T-helper 22 cell (primary cell): Measurements from ENCODE around the gene FBXO47.
"Not testable (repeated sequence)": the region's sequence is repeated elsewhere in the genome, so short reads cannot be mapped to it uniquely, and the experiment has no call there.

Experiments
- DNase-seq: peaks from one replicate; pipeline ENCODE4 v3.0.0-alpha.2; 2020; ENCODE audit warnings: low read depth

Gene FBXO47

DNA sequence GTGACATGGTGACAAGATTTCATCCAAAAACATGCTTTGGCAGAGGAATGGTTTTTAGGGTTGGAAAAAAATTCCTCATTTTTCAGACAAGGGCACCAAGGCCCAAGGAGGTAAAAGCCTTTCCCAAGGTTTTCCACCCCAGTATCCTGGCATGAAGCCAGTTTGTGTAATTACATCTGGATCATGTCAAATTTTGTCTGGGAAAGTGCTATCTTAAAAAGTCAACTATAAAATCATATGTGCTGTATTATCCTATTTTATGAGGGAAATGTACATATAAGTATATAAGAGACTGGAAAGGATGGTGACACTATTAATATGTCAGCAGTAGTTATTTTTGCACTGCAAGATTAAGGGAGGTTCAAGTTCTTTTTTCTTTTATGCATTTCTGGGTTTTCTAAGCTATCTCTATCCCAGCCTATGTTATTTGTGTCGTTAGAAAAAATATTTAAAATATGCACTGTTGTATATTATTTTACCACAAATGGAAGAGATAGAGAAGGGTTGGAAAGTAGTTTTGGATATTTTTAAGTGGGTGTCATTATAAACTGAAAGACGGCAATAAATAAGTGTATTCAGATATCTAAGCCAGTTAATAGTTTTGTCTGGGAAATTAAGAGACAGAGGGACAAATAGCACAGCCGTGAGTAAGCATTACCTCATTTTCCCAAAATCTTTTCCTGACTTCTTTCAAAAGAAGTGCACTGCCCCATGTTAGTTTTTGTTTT is 13.5 kb upstream of the FBXO47 start:
- no peak for DNase-seq

DNA sequence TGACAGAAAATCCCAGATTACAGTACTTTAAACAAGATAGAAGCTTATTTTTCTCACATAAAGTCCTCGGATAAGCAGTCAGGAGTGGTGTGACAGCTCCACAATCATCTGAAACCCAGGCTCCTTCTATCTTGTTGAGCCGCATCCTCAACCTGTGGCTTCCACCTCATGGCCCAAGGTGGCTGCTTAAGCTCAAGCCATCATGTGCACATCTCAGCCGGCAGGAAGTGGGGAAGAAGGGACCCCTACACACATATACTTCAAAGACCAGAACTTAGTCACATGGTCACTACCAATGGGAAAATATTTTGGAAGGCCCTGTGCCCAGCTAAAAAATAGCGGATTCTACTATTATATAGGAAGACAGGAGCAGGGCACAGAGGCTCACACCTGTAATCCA is 11.0 kb upstream of the FBXO47 start:
- no peak for DNase-seq

DNA sequence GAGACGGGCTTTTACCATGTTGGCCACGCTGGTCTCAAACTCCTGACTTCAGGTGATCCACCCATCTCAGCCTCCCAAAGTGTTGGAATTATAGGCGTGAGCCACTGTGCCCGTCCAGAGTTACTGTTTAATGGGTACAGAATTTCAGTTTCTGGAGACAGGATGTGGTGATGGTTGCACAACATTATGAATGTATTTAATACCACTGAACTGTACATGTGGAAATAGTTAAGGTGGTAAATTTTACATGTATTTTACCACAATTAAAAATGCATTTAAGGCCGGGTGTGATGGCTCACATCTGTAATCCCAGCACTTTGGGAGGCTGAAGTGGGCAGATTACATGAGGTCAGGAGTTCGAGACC is 9.0 kb upstream of the FBXO47 start:
- DNase-seq, result not testable (repeated sequence)

DNA sequence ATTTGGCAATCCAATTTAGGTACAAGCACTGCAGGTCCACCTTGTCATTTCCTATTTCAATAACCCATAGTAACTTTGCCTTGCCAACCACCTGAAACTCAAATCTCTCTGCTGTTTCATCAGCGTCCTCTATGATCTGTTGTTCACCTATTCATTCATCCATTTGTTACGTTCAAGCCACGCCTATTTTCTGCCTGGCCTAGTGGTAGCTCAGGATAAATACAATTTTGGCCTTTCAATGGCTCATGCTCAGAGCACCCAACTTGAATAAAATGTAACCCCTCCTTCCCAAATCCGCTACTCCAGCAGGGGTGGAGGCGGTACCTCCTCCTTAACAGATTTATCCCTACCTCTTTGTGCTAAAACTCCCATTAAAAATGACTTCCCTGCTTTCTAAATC is 3.6 kb upstream of the FBXO47 start:
- no peak for DNase-seq

DNA sequence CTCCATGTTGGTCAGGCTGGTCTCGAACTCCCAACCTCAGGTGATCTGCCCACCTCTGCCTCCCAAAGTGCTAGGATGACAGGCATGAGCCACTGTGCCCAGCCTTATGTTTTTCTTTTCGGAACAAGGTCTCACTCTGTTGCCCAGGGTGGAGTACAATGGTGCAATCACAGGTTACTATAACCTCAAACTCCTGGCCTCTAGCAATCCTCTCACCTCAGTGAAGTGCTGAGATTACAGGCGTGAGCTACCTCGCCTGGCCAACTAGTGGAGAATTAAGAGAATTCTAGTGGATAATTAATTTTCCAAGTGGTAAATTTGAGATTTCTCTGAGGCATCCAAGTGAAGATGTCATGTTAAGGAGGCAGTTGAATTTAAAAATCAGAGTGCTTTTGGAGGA is 2.9 kb upstream of the FBXO47 start:
- no peak for DNase-seq

DNA sequence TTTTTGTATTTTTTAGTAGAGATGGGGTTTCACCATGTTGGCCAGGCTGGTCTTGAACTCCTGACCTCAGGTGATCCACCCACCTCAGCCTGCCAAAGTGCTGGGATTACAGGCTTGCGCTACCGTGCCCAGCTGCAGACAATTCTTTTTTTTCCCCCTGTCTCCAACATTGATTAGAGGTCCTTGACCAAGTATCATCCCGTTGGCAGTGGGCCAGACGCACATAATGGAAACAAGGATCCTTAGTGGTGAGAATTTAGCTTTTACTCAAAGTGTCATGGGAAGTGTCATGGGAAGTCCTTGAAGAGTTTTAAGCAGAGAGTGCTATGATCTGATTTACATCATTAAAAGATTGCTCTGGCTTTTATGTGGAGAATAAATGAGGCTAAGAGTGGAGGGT is 2.1 kb upstream of the FBXO47 start:
- no peak for DNase-seq

DNA sequence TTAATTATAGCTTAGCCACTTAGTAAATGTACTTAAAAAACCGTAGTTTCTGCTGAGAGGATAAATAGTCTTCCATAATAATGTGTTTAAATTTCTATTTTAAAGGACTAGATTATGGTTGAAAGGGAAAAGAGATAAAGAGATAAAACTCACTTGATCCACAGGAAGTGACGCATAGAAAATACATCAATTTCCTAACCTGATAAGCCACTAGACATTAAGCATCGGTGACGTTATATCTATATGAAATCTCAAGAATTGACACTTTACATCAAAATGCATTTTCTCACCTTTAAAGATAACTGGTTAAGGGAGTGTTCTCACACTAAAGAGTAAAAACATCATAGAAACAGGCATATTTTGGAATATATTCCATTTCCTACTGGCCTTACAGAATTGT is 5.8 kb downstream of the FBXO47 start:
- DNase-seq, result no peak

DNA sequence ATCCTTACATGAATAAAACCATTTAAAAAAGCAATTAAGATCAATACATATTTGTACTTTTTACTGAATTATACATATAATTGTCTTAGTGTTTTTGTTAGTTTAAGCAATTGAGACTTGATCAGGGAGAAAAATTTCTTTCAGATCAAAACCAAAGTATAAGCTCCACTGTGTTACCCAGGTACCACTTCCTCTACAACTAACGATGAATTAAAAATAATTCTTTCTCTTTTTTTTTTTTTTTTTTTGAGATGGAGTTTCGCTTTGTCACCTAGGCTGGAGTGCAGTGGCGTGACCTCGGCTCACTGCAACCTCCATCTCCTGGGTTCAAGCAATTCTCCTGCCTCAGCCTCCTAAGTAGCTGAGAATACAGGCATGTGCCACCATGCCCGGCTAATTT is 6.8 kb downstream of the FBXO47 start:
- no peak for DNase-seq

DNA sequence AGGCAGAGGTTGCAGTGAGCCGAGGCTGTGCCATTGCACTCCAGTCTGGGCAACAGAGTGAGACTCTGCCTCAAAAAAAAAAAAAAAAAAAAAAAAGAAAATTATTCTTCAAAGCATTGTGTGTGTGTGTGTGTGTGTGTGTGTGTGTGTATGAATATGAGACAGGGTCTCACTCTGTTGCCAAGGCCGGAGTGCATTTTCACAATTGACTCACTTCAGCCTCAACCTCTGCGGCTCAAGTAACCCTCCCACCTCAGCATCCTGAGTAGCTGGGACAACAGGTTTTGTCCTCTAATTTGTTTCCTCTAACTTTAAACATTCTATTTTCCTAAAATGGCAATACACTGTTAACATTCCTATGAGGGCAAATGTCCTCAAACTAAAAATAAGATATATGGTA is 7.7 kb downstream of the FBXO47 start:
- no peak for DNase-seq

DNA sequence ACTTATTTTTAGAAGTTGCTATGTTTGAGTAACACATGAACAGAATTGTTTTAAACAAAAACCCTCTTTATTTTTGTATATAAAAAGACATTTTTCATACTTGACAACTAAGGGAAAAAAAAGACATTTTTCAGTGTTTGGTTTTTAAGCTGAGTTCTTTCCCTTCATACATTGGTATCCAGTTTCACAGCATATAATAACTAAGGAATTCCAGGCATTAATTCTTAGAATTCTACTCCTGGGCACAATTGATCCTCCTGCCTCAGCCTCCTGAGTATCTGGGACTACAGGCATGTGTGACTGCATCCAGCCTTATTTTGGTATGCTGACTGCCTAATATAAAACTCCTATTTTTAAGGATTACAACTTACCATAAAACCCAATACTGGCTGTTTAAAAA is 8.4 kb downstream of the FBXO47 start:
- no peak for DNase-seq

DNA sequence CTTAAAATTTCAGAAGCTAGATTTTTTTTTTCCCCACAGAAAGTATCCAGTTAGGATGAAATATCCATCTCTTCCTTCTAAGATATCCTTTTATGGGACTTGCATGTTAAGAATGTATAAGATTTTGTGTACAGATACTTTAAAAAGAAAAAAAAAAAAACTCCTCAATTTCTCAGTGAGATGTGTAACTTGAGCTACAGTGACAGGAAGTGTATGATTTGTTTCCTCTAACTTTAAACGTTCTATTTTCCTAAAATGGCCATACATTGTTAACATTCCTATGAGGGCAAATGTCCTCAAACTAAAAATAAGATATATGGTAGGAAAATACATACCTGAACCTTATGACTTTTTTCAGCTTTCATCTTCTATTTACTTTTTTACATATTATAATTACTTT is 8.9 kb downstream of the FBXO47 start:
- DNase-seq, result no peak

DNA sequence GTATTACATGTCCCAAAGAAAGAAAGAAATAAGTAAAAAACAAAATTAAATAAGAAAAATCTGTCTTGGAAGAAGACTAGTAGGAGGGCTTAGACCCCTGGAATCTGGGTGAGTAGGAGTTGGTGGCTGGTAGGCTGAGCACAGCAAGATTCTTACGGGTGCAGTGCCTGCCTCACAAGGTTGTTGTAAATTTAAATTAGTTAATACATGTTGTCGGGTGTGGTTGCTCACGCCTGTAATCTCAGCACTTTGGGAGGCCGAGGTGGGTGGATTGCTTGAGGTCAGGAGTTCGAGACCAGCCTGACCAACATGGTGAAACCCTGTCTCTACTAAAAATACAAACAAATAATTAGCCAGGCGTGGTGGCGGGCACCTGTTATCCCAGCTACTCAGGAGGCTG is 13.4 kb downstream of the FBXO47 start:
- DNase-seq, result not testable (repeated sequence)

DNA sequence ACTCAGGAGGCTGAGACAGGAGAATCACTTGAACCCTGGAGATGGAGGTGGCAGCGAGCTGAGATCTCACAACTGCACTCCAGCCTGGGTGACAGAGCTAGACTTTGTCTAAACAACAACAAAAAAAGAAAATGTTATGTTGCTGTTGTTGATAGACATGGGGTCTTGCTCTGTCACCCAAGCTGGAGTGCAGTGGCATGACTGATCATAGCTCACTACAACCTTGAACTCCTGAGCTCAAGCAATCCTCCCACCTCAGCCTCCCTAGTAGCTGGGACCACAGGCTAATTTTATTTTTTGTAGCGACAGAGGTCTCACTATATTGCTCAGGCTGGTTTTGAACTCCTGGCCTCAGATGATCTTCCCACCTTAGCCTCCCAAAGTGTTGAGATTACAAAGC is 20.0 kb downstream of the FBXO47 start:
- no peak for DNase-seq

DNA sequence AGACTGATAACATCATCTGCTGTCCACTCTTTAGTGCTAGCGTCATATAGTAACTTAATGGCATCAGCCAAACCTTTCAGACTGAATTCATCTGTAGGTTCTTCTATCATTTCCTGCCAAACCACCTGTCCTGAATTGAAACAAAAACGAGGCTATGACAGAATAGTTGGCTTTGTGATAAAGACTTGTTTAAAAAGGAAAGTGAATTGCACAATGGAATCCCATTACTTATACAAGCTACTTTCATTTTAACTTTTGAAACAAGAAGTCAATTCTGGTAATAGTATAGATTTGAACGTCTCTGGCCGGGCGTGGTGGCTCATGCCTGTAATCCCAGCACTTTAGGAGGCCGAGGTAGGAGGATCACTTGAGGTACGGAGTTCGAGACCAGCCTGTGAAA is 23.6 kb downstream of the FBXO47 start:
- DNase-seq, result no peak

DNA sequence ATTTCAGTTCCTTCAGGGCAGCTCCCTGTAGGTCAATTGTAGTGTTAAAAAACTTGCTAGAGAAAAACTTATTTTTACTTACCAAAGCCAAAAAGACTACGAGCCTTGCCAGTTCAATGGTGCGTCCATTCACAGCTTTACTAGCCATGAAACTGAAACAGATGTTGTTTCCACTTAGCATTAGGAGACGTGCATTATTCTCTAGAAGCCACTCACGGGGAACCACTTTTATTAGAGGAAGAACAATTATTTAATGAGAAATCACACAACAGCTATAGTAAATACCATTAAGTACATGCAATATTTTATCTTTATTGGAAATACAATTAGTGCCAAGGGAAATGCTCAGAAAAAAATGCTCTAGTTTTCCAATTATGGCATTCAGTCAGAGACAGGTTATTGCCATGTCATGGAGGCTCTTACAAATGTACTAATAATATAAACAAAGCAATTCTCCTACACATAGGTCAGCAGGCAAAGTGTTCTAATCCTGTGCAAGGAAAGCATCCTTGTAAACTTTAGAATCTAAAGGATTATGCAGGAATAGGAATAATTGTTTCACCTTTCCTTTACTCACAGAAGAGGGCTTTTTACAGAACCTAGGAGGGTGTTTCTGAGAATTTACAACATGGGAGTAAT is 24.4 kb downstream of the FBXO47 start:
- DNase-seq, result no peak

DNA sequence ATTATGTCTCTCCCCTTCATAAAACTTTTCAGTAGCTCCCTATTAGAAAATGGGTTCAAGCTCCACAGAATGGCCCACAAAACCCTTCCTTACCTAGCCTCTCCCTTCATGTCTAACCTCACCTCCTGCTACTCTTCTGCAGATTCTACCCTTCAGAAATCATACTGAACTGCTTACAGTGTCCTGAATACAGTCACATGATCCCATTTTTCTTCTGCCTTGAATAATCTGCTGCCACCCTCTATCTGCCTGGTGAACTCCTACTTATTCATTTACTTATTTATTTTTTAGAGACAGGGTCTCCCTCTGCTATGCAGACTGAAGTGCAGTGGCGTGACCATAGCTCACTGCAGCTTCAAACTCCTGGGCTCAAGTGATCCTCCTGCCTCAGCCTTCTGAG is 26.8 kb downstream of the FBXO47 start:
- DNase-seq, result no peak

DNA sequence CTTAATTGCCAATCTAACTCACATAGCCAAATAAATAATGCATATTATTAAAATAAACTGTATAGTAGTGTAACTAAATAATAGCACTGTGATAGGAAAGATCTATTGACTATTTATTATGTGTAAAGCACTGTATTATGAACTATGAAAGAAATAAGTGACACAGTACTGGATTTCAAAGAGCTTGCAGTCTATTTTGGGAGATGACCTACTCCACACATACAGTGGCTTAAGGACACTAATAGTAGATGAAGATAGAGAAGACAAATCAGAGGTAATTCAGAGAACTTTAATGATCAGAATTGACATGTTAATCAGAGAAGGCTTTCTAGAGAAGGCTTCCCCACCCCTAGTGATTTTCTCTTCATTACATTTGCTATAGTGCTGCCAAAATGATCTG is 27.2 kb downstream of the FBXO47 start:
- no peak for DNase-seq

DNA sequence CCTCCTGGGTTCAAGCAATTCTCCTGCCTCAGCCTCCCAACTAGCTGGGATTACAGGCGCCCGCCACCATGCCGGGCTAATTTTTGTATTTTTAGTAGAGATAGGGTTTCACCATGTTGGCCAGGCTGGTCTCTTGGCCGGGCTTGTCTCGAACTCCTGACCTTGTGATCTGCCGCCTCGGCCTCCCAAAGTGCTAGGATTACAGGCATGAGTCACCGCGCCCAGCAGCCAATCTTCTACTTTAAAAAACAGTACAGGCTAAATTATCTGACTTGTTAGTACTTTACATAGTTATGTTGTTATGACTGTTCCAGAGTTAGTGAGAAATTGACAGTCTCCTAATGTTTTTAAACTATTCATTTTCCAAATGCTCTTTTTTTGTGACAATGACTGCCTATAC is 33.2 kb downstream of the FBXO47 start:
- not testable (repeated sequence) for DNase-seq

DNA sequence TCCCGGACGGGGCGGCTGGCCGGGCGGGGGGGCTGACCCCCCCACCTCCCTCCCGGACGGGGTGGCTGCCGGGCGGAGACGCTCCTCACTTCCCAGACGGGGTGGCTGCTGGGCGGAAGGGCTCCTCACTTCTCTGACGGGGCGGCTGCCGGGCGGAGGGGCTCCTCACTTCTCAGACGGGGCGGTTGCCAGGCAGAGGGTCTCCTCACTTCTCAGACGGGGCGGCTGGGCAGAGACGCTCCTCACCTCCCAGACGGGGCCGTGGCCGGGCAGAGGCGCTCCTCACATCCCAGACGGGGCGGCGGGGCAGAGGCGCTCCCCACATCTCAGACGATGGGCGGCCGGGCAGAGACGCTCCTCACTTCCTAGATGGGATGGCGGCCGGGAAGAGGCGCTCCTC is 36.4 kb downstream of the FBXO47 start:
- not testable (repeated sequence) for DNase-seq

DNA sequence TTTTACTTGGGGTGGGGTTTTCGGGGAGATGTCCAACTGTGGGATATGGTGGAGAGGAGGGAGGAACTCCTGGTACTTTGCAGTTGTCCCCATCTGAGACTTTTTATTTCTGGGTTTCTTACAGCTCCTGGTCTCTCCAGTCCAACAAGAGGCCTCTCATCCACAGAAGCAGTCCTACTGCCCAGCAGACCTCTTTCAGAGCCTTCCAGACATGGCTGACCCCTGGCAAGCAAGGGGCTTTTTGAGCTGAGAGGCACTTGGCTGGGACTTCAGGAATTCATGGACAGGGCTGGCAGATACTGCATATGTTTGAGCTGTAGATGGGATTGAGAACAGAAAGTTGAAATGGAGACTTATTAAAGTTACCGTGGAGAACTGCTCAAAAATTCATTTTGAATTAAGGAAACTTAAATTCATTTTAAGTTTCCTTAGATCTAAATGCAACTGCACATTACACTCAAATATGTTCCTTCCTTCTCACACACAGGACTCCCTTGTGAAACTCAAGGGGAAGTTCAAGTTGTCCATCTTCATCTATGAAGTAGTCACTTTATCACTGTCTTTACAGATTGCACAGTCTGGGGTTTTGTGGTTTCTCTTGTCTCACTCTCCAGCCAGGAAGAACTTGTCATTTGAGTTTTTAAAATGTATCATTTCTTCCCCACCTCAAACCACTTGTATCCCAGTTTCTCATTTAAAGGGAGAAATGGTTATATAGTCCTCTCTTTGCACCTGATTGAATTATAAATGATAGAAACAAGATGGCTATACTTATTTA is 40.7 kb downstream of the FBXO47 start:
- DNase-seq, result no peak

DNA sequence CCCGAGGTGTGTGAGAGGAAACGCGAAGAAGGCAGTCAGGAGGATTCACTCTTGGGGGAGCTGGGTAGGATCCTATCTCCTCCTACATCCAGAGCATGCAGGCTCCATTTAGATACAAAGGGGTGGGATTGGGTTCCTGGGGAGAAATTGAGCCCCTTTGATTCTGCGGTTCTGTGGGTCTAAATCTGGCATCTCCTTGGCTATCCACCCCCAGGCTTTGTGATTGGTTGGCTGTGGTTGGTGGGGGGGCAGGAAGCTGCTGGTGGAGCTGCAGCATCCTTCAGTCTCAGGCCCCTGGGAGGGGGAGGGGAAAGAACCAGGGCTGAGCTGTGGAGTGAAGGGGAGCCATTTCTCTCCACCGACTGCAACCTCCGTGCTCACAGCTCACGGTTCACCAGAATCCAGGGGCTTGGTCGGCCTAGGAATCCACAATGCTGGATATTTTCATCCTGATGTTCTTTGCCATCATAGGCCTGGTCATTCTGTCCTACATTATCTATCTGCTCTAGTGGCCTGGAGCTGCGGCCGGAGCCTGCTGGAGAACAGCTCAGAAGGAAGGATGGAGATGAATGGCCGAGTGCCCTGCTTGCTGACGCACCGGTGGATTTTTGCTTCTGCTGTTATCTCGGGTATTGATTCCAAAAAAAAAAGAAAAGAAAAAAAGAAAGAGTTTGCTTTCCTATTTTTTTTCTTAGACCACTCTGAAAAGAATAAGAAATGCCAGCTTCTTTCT is 41.8 kb downstream of the FBXO47 start, which contains the start of gene LASP1NB:
Gene LASP1NB, plus strand, starts transcription at position 352 of the 733 bp plus-strand sequence.
- DNase-seq, result no peak

DNA sequence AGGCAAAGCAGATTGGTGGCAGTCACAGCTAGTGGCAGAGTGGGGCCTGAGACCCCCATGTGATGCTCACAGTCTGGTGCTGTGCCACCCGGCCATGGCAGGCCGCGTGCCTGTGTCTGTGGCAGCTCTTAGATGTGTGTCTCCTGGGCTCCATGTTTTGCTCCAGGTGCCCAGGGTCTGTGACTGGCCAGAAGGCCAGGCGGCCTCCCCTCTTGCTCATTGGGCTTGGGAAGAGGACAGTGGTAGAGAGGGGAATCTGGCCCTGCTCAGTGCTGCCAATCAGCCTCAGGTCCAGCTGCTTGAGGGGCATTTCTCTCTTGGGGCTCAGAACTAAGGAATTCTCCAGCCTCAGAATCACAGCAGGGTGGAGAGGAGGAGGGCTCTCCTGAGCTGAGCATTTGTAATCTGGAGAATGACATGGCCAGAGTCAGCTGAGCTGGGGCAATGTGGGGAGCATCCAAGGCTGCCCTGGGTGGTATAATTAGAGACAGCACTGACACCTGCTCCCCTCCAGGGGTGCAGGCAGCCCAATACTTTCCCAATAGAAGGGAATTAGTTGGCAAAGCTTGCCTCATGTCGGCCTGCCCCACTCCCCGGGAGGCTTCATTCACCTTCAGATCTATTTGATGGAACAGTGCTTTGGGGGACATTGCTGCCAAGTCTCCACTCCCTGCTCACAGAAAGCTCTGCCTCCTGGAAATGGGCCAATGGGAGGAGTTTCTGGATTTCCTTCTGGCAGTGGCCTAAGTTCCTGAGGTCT is 44.5 kb downstream of the FBXO47 start:
- DNase-seq, result no peak
